ENCODE data around the gene CD2. TPM values are rescaled to one million over a fixed set of nuclear protein-coding genes. Genes with fewer than 3 reads are reported as not detected.

Gene CD2
- total RNA-seq, 1 donor from 2014 or later, result not detected

DNA sequence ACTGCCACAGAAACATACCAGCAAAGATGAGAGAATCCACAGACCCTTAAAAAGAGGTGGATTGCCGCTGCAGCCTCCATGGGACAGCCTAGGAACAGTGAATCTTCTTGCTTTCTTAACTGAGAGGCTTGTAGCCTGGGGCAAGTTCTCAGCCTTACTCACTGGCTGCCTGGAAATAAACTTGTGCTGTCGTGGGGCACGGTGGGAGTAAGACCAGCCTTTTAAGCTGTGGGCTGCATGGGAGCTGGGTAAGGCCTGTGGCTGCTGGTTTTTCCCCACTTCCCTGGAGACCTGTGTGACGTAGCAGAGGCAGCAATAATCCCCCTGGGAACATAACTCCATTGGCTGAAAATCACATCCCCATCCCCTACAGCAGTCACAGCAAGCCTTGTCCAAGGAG, 30.8 kb downstream of the CD2 start:
- H3K4me3 Mint-ChIP-seq (ENCODE audit: low read depth), result no peak overlapping the region
- H3K27me3 Mint-ChIP-seq, result no peaks in the 10 kb centered on the region
- H3K9me3 Mint-ChIP-seq (ENCODE audit: low read depth), result peaks cover 13% of the 10 kb centered on the region
- H3K4me1 Mint-ChIP-seq (ENCODE audit: low read depth), result no peaks in the 10 kb centered on the region
- TF ChIP-seq, protein P1, sequence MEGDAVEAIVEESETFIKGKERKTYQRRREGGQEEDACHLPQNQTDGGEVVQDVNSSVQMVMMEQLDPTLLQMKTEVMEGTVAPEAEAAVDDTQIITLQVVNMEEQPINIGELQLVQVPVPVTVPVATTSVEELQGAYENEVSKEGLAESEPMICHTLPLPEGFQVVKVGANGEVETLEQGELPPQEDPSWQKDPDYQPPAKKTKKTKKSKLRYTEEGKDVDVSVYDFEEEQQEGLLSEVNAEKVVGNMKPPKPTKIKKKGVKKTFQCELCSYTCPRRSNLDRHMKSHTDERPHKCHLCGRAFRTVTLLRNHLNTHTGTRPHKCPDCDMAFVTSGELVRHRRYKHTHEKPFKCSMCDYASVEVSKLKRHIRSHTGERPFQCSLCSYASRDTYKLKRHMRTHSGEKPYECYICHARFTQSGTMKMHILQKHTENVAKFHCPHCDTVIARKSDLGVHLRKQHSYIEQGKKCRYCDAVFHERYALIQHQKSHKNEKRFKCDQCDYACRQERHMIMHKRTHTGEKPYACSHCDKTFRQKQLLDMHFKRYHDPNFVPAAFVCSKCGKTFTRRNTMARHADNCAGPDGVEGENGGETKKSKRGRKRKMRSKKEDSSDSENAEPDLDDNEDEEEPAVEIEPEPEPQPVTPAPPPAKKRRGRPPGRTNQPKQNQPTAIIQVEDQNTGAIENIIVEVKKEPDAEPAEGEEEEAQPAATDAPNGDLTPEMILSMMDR (IDR thresholded peaks at IDR 0.05; ENCODE audit: unreplicated experiment), result no peak
- DNase-seq (ENCODE audit: low spot score, unreplicated experiment), result no peak
- no peaks in the 10 kb centered on the region for H3K36me3 Mint-ChIP-seq (ENCODE audit: insufficient read depth)
- no peak overlapping the region for H3K27ac Mint-ChIP-seq

DNA sequence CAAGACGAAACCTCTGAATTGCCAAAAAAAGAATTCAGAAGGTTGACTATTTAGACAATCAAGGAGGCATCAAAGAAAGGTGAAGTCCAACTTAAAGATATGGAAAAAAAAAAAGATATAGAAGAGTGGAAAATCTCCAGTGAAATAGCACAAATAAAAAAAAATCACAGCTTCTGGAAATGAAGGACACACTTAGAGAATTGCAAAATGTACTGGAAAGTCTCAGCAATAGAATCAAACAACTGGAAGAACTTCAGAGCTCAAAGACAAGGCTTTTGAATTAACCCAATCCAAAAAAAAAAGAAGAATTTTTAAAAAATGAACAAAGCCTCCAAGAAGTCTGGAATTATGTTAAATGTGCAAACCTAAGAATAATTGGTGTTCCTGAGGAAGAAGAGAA, 31.8 kb downstream of the CD2 start:
- no peaks in the 10 kb centered on the region for H3K36me3 Mint-ChIP-seq (ENCODE audit: insufficient read depth)
- H3K27ac Mint-ChIP-seq, result no peak overlapping the region
- DNase-seq (ENCODE audit: low spot score, unreplicated experiment), result no peak
- H3K9me3 Mint-ChIP-seq (ENCODE audit: low read depth), result peaks cover 15% of the 10 kb centered on the region
- H3K4me3 Mint-ChIP-seq (ENCODE audit: low read depth), result no peak overlapping the region
- TF ChIP-seq, protein P1 (IDR thresholded peaks at IDR 0.05; ENCODE audit: unreplicated experiment), result no peak
- no peaks in the 10 kb centered on the region for H3K4me1 Mint-ChIP-seq (ENCODE audit: low read depth)
- no peaks in the 10 kb centered on the region for H3K27me3 Mint-ChIP-seq

DNA sequence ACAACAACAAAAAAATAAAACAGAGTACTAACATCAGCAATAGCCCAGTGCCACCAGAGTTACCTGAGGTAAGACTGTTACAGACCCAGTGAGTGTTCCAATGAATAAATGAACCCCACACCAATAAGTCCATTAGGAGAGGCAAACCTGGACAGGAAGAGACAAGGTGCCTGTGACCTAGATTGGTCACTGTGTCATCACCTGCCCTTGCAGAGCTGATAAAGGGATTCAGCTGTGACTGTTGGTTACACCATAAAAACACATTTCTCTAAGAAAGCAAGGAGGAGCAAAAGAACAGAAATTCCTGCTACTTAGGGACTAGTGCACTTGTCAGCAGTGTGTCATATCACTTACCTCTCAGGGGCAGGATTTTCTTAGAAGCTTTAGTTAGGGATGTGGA, 37.5 kb downstream of the CD2 start:
- no peaks in the 10 kb centered on the region for H3K36me3 Mint-ChIP-seq (ENCODE audit: insufficient read depth)
- DNase-seq (ENCODE audit: low spot score, unreplicated experiment), result no peak
- peaks cover 6% of the 10 kb centered on the region for H3K9me3 Mint-ChIP-seq (ENCODE audit: low read depth)
- TF ChIP-seq, protein P1 (IDR thresholded peaks at IDR 0.05; ENCODE audit: unreplicated experiment), result no peak
- H3K4me3 Mint-ChIP-seq (ENCODE audit: low read depth), result no peak overlapping the region
- H3K27me3 Mint-ChIP-seq, result peaks cover 4% of the 10 kb centered on the region
- H3K27ac Mint-ChIP-seq, result no peak overlapping the region
- H3K4me1 Mint-ChIP-seq (ENCODE audit: low read depth), result peaks cover 10% of the 10 kb centered on the region

GRCh38 chr1:116793357-116793935, 39.2 kb downstream of the CD2 start:
- Mint-ChIP-seq H3K4me3 (ENCODE audit: low read depth) (no peak overlapping the region), H3K9me3 (ENCODE audit: low read depth) (peaks cover 6% of the 10 kb centered on the region), H3K4me1 (ENCODE audit: low read depth) (peaks cover 10% of the 10 kb centered on the region), H3K36me3 (ENCODE audit: insufficient read depth) (no peaks in the 10 kb centered on the region), H3K27me3 (peaks cover 4% of the 10 kb centered on the region), H3K27ac (peak overlapping the region; percentile 18)
- TF ChIP-seq, protein P1 (IDR thresholded peaks at IDR 0.05; ENCODE audit: unreplicated experiment), result no peak
- no peak for DNase-seq (ENCODE audit: low spot score, unreplicated experiment)

- no peaks in the 10 kb centered on the region for H3K36me3 Mint-ChIP-seq (ENCODE audit: insufficient read depth)
- peaks cover 6% of the 10 kb centered on the region for H3K9me3 Mint-ChIP-seq (ENCODE audit: low read depth)
- peaks cover 4% of the 10 kb centered on the region for H3K27me3 Mint-ChIP-seq
- TF ChIP-seq, protein P1 (IDR thresholded peaks at IDR 0.05; ENCODE audit: unreplicated experiment), result no peak
- no peak overlapping the region for H3K4me3 Mint-ChIP-seq (ENCODE audit: low read depth)
- DNase-seq (ENCODE audit: low spot score, unreplicated experiment), result no peak
- peaks cover 12% of the 10 kb centered on the region for H3K4me1 Mint-ChIP-seq (ENCODE audit: low read depth)
- no peak overlapping the region for H3K27ac Mint-ChIP-seq
Measured at GRCh38 chr1:116794371-116794770, 40.1 kb downstream of the CD2 start.

Measured in progenitor cell of endocrine pancreas (in vitro differentiated cells).